GM21381 (cell line): ENCODE measurements around the gene TNFAIP8L2.
"Not testable (repeated sequence)": the region's sequence is repeated elsewhere in the genome, so short reads cannot be mapped to it uniquely, and the experiment has no call there.

Experiments used
- ATAC-seq: cut with Tn5 transposase; IDR thresholded peaks from one replicate; pipeline ENCODE4 v1.9.1; 2021; ENCODE audit warnings: mild to moderate bottlenecking, moderate library complexity; ENCODE audit not compliant: unreplicated experiment

Gene TNFAIP8L2

DNA sequence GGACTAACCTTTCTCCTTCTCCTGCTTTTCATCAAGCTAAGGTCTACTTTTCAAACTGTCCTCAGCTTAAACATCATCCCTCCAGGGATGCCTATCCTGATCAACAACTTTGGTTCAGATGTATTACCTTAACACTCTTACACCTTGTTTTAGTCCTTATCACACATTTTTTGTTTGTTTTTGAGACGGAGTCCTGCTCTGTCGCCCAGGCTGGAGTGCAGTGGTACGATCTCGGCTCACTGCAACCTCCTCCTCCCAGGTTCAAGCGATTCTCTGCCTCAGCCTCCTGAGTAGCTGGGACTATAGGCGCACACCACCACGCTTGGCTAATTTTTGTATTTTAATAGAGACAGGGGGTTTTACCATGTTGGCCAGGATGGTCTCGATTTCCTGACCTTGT is 32.2 kb downstream of the TNFAIP8L2 start:
- ATAC-seq = not testable (repeated sequence)

DNA sequence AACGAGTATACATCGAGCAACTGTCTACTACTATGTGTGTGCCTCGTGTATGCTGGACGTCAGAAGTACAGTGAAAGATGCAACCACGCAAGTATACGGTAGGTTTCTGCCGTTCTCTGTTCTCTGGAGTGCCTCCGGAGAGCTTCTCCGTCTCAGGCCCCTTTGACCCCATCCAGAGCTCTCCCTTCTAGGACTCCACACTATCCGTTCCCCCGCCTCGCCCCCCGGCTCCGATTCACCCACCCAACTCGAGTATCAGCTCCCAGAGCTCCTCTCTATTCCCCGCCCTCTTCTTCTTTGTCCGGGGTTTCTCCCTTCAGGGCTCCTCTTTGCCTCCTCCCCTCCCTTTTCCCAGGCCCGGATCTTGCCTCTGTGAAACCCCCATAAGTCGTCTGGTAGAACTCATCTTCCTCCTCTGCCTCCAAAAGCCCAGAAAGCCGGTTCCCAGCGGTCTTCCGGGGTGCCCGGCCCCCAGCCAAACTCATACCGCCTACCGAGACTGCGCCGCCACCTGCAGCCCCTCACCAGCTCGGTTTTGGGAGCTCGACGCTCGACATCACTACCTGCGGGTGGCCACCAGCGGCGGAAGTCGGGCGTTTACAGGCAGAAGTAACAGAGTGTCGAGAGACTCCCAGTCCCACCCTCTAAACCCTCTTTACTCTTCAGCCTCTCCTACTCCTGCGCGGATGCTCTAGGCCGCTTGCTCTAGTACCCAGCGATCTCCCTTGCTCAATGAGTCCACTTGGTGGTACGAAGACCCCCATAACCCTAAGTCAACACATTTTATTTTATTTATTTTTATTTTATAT is 33.4 kb downstream of the TNFAIP8L2 start, which contains the start of gene VPS72:
Gene VPS72 (minus strand): TSS at position 561 of the 809 bp plus-strand sequence. CDS start 76 bp downstream, at position 485.
- peak; percentile 87 for ATAC-seq

DNA sequence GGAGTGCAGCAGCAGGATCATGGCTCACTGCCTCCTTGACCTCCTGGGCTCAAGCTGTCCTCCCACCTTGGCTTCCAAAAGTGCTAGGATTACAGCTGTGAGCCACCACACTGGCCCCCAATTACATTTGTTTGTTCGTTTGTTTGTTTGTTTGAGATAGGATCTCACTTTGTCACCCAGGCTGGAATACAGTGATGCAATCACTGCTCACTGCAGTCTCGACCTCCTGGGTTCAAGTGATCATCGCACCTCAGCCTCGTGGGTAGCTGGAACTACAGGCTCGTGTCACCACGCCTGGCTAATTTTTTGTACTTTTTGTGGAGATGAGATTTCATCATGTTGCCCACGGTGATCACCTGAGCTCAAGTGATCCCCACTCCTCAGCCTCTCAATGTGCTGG is 35.6 kb downstream of the TNFAIP8L2 start:
- no peak for ATAC-seq

DNA sequence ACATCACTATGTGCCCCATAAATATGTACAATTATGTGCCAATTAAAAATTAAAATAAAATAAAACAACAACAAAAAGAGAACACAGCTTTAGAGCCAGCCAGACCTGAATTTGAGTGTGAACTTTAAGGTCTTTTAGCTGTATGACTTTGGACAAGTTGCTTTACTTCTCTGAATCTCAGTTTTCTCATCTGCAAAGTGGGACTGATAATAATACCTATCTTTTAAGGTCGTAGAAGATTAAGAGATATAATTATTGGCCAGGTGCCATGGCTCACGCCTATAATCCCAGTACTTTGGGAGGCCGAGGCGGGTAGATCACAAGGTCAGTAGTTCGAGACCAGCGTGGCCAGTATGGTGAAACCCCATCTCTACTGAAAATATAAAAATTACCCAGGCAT is 36.9 kb downstream of the TNFAIP8L2 start:
- ATAC-seq = no peak

DNA sequence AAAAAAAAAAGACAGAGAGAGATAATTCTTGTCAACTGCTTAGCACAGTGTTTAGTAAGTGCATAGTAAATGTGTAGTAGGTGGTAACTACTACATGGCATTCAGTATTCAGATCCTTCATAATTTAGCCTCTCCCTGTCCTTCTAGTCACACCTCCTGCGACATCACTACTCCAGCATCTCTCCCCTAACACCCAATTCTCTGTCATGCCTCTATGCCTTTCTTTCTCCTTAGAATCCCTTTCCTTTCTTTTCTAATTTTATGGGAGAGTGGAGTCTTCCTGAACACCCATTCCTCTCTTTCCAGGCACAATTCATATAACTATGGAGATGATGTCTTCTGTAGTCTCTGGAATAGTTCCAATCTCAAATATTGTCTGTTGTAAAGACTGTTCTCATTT is 37.4 kb downstream of the TNFAIP8L2 start:
- ATAC-seq = no peak

DNA sequence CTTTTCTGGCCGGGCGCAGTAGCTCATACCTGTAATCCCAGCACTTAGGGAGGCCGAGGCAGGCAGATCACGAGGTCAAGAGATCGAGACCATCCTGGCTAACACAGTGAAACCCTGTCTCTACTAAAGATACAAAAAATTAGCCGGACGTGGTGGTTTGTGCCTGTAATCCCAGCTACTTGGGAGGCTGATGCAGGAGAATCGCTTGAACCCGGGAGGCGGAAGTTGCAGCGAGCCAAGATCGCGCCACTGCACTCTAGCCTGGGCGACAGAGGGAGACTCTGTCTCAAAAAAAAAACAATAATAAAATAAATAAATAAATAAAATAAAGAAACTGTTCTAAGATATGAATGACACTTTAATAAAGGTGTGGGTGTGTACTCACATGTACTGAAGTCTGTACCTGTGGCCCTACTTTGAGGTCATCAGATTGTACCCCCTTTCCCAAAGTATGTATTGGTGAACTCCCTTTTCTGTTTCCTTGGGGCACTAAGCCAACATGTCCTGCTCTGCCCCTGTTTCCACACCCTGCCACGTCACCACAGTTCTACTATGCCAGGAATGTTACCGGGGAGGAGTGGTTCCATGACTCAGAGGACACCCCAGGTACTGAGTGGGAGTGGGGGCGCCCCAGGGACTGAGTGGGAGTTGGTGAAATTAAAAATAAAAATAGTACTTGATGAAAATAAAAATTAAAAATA is 38.6 kb downstream of the TNFAIP8L2 start:
- not testable (repeated sequence) for ATAC-seq

DNA sequence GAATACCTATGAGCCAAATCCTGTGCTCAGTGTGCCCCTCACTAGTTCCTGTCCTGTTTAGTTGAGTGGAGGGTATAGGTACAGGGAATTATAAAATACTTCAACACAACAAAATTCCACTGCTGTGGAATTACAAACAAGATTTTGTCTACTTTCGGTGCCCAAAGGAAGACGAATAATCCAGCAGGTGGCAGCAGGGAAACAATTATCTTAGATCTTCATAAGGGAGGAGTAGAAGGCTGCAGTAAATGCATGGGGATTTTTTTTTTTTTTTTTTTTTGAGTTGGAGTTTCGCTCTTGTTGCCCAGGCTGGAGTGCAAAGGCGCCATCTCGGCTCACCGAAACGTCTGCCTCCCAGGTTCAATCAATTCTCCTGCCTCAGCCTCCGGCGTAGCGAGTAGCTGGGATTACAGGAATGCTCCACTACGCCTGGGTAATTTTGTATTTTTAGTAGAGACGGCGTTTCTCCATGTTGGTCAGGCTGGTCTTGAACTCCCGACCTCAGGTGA is 39.9 kb downstream of the TNFAIP8L2 start:
- no peak for ATAC-seq

DNA sequence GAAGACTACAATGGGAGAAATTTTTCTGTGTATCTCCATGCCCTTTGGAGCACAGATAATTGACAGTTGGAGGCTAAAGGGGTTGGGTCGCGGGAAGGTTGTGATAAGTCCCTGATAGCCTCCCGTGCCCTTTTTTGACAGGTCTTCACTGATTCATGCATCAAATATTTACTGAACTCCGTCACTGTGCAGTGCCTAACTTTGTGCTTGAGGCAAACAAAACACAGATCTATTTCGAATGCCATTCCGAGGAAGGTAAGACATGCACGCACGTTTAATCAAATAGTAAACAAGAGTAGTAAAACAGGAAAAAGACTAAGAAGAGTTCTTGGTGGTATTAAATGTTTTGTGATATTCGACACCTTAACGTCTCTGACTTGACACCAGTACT is 41.4 kb downstream of the TNFAIP8L2 start:
- no peak for ATAC-seq

DNA sequence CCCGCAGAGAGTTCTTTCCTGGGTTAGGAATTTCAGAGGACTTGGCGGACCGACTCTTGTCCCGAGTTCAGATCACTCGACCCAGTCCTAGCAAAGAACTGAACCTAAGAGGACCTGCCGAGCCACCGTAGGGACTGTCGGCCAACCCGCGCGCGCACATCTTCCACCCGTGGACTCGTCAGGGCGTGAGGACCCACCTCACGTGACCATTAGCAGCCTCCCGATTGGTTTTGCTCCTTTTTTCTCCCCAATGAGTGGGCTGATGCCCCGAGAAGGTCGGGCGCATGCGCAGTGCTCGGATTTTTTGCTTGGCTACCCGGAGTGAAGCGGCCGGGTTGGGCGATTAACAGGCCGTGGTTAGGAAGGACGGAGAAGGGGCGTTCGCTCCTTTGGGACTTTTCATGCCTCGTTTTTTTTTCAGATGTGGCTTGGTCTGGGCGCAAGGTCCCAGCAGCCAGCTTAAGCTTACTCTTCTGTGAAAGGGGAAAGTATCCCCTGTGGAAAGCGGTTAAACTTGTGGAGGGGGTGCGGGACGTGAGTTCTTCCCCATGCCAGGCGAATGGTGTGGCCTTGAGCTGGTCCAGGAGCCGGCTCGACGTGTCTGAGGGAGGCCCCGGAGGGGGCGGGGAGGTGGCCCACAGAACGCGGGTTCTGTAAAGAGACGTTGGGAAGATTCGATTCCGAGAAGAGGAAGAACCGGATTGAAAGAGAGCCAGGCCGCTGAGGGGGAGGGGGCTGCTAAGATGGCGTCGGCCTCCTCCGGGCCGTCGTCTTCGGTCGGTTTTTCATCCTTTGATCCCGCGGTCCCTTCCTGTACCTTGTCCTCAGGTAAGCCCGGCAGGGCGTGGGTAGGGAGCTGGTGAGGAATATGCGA is 42.0 kb downstream of the TNFAIP8L2 start, which contains the start of gene PIP5K1A:
Gene PIP5K1A (plus strand): TSS at position 299 of the 874 bp plus-strand sequence. CDS start 445 bp downstream, at position 744.
- peak; percentile 82 for ATAC-seq

DNA sequence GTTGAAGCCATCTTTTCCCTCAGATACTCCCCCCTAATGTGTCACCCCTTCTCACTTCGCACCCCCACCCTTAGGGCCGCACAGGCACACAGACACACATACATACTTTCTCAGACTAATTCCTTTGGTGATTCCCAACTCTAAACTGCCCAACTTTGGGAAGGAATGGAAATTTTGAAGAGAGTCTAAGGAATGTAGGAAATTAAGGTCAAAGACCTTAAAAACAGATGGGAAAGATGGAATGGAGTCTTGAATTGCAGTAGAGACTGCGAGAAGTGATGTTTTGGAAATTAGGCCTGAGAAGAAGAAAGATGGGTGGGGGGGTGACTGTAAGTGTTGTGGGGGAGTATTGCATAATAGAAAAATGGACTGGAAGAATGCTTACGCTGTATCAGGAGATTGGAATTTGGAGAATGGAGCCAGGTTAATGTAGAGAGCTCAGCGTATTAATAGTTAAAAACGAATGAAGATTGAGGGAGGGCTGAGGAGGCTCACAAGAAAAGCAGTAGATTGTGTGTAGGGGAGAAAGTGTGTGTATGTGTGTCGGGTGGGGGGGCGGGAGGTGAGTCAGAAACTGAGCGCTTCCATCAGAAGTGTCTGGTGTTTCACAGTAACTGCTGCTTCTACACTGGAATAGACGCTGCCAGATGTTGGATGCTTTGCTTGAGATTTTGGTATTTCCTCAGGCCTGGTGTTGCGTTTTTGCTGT is 43.6 kb downstream of the TNFAIP8L2 start:
- no peak for ATAC-seq

DNA sequence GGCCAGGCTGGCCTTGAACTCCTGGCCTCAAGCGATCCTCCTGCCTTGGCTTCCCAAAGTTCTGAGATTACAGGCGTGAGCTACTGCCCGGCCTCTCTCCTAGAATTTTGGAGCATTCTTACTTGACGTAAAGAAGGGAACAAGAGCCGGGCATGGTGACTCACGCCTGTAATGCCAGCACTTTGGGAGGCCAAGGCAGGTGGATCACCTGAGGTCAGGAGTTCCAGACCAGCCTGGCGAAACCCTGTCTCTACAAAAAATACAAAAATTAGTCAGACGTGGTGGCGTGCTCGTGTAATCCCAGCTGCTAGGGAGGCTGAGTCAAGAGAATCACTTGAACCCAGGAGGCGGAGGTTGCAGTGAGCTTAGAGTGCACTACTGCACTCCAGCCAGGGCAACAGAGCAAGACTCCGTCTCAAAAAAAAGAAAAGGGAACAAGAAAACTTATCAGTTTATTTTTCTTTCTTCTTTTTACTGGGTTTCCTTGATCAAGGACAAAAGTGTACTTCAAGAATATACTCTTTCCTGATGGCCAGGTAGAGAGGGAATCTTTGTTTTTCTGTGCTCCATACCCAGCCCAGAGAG is 49.0 kb downstream of the TNFAIP8L2 start:
- ATAC-seq = not testable (repeated sequence)
